ENCODE measurements around the gene HOXA13.
A peak's percentile ranks its signal among the peaks of the same experiment; 100 is the strongest.

The HOXA13 gene

DNA sequence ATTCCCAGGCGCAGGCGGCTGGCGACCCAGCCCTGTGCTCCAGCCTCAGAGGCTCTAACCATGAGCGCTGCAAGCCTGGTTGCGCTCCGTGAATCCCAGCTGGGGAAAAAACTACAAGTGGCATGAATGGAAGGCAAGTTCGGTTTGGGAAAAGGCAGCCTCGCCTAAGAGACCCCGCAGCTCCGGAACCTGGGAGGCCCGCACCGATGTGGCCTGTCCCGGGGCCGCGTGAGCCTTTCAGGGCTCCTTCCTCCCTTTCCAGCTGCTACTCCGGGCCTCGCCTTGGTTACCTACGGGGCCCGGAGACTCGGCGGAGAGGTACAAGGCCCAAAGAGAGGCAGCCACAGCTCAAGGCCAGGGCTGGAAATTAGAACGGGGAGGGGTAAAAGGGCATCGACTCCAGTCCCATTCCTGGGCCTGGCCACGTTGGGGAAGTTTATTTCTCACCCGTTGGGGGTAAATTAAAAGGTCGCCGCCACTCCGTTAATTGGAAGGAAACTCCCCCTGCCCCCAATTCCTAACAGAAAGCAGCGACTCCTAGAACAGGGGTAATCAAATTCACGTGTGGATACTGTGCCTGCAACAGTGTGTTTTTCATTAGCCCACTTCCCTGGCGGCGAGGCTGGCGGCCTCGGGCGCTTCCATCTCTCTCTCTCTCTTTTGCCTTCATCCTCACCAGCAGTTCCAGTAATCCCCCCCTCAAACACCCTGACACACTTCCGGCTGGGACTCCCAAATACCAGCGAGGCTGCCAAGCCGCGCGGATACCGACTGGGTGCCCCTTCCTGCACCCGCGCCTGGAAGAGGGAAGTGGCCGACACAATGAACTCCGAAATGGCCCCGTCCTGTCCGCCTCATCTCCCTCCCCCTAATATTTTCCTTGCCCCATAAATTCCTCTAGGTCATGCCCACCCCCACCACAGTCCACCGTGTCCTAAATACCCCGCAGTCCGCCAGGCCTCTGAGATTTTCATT, 33.1 kb downstream of the HOXA13 start:
- TF ChIP-seq, protein P1, sequence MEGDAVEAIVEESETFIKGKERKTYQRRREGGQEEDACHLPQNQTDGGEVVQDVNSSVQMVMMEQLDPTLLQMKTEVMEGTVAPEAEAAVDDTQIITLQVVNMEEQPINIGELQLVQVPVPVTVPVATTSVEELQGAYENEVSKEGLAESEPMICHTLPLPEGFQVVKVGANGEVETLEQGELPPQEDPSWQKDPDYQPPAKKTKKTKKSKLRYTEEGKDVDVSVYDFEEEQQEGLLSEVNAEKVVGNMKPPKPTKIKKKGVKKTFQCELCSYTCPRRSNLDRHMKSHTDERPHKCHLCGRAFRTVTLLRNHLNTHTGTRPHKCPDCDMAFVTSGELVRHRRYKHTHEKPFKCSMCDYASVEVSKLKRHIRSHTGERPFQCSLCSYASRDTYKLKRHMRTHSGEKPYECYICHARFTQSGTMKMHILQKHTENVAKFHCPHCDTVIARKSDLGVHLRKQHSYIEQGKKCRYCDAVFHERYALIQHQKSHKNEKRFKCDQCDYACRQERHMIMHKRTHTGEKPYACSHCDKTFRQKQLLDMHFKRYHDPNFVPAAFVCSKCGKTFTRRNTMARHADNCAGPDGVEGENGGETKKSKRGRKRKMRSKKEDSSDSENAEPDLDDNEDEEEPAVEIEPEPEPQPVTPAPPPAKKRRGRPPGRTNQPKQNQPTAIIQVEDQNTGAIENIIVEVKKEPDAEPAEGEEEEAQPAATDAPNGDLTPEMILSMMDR (conservative IDR thresholded peaks at IDR 0.05; ENCODE audit: low read length): no peak
- peak; percentile 87 for DNase-seq (ENCODE audit: low read depth)
- H3K4me3 ChIP-seq (ENCODE audit: low read length): peak overlapping the region; percentile 87

DNA sequence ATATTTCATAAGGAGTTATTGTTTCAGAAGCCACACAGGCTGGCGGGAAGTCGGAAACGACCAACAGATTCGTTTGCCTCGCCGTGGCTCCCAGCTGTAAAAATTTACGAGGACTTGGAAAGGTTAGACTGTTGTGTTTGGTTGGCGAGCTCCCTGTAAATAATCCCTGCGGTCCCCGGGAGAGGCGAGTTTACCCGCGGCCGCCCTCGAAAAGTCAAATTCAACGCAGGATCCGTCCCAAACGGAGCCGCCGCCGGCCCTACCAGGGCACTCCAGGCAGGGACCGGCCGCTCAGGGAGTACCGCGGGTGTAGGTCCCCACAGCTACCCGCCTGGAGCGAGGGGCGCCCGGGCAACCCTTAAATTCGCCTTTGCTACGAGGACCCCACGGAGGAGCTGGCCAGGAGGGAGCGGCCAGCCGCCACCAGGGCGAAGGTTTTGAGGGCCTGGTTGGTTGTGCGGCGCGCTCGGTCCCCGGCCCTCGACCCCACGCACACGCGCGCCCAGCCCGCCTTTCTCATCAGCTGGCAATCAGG, 33.8 kb downstream of the HOXA13 start:
- TF ChIP-seq, protein P1 (conservative IDR thresholded peaks at IDR 0.05; ENCODE audit: low read length): no peak
- DNase-seq (ENCODE audit: low read depth): peak; percentile 74
- peak overlapping the region; percentile 87 for H3K4me3 ChIP-seq (ENCODE audit: low read length)

DNA sequence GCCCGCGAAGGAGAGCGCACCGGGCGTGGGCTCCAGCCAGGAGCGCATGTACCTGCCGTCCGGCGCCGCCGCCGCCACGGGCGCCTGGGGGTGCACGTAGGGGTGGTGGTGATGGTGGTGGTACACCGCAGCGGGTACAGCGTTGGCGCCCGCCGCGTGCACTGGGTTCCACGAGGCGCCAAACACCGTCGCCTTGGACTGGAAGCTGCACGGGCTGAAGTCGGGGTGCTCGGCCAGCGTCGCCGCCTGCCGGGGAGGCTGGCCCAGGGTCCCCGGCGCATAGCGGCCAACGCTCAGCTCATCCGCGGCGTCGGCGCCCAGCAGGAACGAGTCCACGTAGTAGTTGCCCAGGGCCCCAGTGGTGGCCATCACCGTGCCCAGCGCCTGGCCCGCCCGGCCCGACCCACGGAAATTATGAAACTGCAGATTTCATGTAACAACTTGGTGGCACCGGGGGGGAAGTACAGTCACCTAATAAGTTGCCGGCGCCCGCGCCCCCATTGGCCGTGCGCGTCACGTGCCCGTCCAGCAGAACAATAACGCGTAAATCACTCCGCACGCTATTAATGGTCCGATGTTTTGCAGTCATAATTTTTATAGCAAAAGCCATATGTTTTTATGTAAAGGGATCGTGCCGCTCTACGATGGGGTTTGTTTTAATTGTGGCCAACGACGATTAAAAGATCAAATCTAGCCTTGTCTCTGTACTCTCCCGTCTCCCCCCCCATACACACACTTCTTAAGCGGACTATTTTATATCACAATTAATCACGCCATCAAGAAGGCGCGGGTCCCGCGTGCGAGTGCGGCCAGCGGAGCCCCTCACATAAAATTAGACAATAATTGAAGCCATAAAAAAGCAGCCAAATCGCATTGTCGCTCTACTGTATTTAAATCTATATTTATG, 34.5 kb downstream of the HOXA13 start, which contains the start of gene HOXA9:
Gene HOXA9, minus strand, starts transcription at position 449 of the 907 bp plus-strand sequence. Its CDS starts 80 bp downstream, at position 369.
- H3K4me3 ChIP-seq (ENCODE audit: low read length): peak within 1 kb of the TSS; percentile 87
- TF ChIP-seq, protein P1 (conservative IDR thresholded peaks at IDR 0.05; ENCODE audit: low read length): no peak; the same call in 1 of the 2 replicates
- peak; percentile 97 for DNase-seq (ENCODE audit: low read depth)

DNA sequence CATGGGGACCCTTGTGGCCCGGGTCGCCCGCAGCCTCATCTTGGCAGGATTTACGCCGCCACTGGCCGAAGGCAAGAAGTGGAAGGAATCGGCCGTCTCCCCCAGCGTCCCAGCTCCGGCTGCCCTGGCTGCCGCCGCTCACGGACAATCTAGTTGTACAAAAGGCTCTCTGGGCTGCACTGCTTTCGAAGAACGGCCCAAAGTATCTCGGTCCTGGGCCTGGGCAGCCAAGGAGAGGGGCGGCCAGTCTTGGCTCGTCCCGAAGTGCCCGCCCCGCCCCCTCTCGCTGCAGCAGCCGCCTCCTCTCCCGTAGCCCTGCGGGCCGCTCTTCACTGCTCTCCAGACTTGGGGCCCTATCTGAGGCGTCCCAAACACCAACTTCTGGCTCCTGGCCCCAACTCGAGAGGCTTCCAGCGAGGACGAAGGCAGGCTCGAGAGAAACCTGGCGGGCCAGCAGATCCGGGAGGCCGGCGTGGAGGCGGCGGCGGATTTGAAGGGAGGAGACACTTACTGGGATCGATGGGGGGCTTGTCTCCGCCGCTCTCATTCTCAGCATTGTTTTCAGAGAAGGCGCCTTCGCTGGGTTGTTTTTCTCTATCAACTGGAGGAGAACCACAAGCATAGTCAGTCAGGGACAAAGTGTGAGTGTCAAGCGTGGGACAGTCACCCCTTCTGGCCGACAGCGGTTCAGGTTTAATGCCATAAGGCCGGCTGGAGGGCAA, 35.4 kb downstream of the HOXA13 start:
- TF ChIP-seq, protein P1 (conservative IDR thresholded peaks at IDR 0.05; ENCODE audit: low read length): peak; percentile 27; the same call in 1 of the 2 replicates
- H3K4me3 ChIP-seq (ENCODE audit: low read length): peak overlapping the region; percentile 87
- DNase-seq (ENCODE audit: low read depth): no peak

DNA sequence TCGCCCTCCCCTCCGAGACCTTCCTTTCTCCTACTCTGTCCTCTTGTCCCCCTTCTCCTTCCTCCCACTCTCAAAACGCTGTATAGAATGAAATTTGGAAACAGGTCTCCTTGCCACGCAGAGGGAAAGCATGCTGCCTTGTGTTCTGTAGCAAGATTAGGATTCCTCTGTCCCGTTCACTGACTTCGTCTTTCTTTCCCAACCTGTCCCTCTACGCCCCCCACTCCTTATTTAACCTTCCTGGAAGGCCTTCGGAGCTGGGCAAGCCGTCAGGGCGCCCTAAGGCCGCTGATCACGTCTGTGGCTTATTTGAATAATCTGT, 35.9 kb downstream of the HOXA13 start:
- TF ChIP-seq, protein P1 (conservative IDR thresholded peaks at IDR 0.05; ENCODE audit: low read length): no peak
- no peak for DNase-seq (ENCODE audit: low read depth)
- peak overlapping the region; percentile 87 for H3K4me3 ChIP-seq (ENCODE audit: low read length)

DNA sequence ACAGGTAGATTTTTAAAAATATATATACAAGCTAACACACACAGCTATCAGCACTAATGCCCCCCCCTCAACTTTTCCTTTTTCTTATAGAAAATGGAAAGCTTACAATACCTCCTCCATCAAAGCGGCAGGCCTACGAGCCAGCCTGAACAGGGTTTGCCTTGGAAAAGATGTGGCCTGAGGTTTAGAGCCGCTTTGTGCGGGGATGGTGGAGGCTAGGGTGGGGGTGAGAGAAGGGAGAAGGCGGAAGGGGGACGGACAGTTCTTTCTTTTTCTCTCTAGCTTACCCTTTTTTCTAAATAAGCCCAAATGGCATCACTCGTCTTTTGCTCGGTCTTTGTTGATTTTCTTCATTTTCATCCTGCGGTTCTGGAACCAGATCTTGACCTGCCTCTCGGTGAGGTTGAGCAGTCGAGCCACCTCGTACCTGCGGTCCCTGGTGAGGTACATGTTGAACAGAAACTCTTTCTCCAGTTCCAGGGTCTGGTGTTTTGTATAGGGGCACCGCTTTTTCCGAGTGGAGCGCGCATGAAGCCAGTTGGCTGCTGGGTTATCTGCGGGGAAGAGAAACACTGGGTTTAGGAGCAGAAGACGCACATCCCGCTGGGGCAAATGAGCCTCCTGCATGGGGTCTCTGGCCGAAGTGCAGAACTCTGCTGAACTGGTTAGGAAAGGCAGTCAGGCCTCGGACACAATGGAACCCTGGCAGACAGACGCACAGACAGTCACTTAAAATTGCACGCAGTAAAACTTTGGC, 36.4 kb downstream of the HOXA13 start:
- TF ChIP-seq, protein P1 (conservative IDR thresholded peaks at IDR 0.05; ENCODE audit: low read length): no peak
- H3K4me3 ChIP-seq (ENCODE audit: low read length): peak overlapping the region; percentile 87
- no peak for DNase-seq (ENCODE audit: low read depth)
